Activated CD4-positive, CD25-positive, alpha-beta regulatory T cell treated with anti-CD3 and anti-CD28 coated beads, Interleukin-2, amount 50 U/mL, for 24 hours (primary cell): ENCODE measurements around the gene KIF1B.

Source experiments
- ATAC-seq, 2 donors: fragments of 150-1000 bp; cut with Tn5 transposase; one replicate each; pipeline ENCODE4 v1.10.0; 2021; ENCODE audit warnings: mild to moderate bottlenecking in 1 of 2, moderate library complexity in 1 of 2

The KIF1B gene, protein sequence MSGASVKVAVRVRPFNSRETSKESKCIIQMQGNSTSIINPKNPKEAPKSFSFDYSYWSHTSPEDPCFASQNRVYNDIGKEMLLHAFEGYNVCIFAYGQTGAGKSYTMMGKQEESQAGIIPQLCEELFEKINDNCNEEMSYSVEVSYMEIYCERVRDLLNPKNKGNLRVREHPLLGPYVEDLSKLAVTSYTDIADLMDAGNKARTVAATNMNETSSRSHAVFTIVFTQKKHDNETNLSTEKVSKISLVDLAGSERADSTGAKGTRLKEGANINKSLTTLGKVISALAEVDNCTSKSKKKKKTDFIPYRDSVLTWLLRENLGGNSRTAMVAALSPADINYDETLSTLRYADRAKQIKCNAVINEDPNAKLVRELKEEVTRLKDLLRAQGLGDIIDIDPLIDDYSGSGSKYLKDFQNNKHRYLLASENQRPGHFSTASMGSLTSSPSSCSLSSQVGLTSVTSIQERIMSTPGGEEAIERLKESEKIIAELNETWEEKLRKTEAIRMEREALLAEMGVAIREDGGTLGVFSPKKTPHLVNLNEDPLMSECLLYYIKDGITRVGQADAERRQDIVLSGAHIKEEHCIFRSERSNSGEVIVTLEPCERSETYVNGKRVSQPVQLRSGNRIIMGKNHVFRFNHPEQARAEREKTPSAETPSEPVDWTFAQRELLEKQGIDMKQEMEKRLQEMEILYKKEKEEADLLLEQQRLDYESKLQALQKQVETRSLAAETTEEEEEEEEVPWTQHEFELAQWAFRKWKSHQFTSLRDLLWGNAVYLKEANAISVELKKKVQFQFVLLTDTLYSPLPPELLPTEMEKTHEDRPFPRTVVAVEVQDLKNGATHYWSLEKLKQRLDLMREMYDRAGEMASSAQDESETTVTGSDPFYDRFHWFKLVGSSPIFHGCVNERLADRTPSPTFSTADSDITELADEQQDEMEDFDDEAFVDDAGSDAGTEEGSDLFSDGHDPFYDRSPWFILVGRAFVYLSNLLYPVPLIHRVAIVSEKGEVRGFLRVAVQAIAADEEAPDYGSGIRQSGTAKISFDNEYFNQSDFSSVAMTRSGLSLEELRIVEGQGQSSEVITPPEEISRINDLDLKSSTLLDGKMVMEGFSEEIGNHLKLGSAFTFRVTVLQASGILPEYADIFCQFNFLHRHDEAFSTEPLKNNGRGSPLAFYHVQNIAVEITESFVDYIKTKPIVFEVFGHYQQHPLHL (N-terminal part only)

GRCh38 chr1:10209905-10210810, at the start of gene KIF1B:
TSS of gene KIF1B (plus strand) at chr1:10210570. CDS start at chr1:10232329, 21,759 bp downstream.
- peak; percentile 99 for ATAC-seq

DNA sequence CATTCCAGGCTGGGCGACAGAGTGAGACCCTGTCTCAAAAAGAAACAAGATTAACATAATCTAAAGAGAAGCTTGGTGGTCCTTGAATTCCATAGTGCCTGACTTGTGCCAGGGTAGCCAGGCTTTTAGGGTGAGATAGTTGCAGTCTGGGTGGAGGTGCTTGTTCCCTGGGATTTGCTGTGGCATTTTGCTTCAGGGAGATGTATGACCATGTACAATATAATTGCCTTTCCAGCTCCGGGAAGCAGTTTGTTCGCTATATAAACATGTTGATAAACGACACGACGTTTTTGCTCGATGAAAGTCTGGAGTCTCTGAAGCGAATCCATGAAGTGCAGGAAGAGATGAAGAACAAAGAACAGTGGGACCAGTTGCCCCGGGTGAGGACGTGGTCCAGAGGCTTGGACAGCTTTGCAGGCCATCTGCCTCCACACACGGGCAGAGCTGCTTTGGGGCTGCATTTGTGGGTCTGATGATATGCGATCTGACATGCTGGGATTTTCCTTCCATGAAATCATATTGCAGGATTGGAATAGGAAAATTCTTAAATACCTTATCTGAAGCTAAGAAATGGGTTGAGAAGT, 49.4 kb upstream of the KIF1B start:
- ATAC-seq: no peak

- ATAC-seq: no peak
Observed at GRCh38 chr1:10161541-10162290, 48.7 kb upstream of the KIF1B start.

DNA sequence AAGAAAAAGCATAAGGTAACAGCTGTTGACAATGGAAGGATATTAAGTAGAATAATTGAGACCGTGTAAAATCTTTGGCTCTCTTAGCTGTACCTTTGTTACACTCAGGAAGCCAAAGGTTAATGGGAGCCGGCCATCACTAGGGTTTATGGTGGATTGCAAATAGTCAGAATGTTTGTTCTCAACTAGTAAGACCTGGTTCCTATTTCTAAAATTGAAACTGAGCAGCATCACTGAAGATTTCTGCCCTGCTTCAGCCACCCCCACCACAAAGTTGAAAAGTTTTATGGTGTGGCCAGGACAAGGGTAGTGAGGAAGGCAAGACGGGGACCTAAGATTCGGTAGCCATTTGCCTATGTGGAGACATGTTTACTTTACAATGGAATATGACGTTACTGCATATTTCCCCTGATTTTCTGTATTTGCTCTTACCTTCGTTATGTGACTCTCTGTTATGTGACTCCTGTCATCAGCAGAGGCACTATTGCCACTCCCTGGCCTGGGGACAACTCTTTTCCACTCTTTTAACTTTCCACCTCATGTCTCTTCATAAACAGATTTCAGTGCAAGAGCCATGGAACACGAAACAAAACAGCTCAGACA, 41.4 kb upstream of the KIF1B start:
- ATAC-seq: no peak

DNA sequence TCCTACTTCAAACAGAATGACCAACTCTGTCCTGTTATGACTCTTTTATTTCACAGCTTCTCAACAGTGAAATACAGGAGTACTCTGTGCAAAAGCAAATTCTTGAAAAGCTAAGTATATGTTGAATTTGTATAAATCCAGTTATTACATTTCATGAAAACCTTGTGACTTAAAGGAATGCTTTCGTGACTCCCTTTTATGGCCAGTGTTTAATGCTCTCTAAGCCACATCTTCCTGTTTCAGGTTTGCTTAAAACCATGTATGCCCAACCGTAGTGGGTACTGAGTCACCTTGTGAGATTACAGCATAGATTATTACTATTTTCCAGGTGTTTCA, 40.2 kb upstream of the KIF1B start:
- ATAC-seq: peak; percentile 93

DNA sequence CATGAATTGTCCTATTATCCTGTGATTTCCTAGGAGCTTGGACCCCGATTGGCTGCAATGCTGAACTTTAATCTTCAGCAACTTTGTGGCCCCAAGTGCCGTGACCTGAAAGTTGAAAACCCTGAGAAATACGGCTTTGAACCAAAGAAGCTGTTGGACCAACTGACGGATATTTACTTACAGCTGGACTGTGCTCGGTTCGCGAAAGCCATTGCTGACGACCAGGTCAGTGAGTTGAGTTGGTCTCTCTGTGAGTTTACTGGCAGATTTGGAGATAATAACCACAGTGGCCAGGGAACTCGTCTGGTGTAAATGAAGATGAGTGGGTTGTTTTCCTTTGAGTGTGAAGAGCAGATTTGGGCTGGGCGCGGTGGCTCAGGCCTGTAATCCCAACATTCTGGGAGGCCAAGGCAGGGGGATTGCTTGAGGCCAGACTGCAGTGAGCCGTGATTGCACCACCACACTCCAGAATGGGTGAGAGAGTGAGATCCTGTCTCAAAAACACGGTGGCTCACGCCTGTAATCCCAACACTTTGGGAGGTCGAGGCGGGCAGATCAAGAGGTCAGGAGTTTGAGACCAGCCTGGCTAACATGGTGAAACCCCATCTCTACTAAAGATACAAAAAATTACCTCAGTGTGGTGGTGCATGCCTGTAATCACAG, 39.1 kb upstream of the KIF1B start:
- no peak for ATAC-seq

- no peak for ATAC-seq
Observed at GRCh38 chr1:10171995-10172669, 38.2 kb upstream of the KIF1B start.

GRCh38 chr1:10173582-10173981, 36.8 kb upstream of the KIF1B start:
- ATAC-seq: no peak

DNA sequence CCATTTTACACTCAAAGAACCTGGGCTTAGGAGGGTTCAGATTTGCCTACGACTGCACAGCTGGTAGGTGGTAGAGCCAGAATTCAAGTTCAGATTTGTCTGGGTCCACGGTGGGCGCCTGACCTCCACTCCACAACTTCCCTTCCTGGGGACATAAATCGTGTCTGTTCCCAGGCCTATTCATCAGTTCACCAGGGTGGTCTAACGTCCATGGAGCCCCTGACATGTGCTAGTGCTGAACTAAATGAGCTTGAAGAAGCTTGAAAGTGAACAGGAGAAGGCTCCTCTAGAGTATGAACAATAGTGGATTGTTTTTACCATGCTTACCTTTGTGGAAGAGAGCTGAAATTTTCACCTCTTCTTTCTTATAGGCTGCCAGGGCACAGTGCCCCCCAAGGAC, 32.5 kb upstream of the KIF1B start:
- no peak for ATAC-seq

DNA sequence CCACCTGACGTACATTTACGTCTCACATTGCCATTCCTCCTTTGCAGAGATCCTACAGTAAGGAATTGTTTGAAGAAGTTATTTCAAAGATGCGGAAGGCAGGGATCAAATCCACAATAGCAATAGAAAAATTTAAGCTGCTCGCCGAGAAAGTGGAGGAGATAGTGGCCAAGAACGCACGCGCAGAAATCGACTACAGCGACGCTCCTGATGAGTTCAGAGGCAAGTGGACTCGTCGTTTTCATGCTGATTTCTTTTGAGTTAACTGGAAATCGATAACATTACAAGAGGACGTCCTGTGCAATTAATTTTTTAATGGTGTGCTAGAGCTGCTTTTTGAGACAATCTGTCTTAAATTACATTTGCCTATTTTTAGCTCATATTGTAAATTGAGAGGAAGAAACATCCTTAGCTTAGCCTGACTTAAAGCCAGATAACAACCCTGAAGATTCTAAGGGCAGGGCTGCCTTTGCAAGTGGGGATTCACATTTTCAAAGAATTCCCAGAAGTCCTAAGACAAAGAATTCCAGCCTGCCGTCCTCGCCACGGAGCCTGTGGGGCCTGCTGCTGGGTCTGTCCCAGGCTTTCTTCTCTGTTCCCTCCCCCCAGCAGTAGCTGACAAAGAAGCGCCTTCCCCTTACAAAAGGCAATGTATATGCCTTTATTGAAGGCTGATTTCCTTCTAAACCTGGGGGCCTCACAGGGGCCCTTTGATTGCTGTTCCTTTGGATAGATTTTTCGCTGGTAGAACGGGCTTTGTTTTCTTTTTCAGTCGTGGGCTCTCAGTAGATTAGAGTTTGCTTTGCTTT, 31.6 kb upstream of the KIF1B start:
- no peak for ATAC-seq

DNA sequence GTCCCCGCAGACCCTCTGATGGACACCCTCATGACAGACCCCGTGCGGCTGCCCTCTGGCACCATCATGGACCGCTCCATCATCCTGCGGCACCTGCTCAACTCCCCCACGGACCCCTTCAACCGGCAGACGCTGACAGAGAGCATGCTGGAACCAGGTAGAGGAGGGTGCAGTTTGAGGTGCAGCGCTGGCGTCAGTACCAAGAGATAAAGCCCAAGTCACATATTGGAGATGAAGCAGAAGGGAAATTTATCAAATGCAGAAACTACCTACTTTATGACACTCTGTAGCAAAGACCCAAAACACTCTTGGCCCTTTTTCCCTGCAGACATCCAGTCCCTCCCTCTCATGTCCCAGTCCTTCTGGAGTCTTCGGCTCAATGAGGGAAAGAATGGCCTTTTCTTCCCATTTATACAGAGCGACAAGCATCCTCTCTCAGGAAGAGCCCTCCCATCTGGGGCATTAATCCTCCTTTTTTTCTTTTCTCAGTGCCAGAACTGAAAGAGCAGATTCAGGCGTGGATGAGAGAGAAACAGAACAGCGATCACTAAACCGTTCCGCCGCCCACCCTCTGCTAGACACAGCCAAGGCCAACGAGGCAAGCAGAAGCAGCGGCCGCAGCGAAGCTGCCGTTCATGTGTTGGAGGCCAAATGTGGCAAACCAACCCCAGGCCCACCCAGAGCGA, 30.8 kb upstream of the KIF1B start:
- no peak for ATAC-seq

DNA sequence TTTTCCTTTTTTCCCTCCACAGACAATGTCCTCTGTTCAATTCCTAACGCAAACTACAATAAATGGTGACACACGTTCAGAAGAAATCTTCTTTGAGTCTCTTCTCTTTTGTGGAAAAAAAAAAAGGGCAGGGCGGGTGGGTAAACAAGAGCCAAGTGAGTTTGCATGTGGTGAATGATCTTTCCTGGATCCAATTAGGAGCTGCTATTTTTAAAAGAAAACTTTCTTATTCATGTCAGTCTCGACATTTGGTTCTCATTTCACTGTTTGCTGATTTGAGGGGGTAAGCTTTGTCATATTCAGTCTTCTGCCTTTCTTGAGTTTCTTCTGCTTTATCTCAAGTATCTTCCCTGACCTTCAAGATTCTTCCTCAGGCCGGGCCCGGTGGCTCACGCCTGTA, 29.2 kb upstream of the KIF1B start:
- ATAC-seq: no peak

- ATAC-seq: no peak
Observed at GRCh38 chr1:10185759-10186158, 24.6 kb upstream of the KIF1B start.

DNA sequence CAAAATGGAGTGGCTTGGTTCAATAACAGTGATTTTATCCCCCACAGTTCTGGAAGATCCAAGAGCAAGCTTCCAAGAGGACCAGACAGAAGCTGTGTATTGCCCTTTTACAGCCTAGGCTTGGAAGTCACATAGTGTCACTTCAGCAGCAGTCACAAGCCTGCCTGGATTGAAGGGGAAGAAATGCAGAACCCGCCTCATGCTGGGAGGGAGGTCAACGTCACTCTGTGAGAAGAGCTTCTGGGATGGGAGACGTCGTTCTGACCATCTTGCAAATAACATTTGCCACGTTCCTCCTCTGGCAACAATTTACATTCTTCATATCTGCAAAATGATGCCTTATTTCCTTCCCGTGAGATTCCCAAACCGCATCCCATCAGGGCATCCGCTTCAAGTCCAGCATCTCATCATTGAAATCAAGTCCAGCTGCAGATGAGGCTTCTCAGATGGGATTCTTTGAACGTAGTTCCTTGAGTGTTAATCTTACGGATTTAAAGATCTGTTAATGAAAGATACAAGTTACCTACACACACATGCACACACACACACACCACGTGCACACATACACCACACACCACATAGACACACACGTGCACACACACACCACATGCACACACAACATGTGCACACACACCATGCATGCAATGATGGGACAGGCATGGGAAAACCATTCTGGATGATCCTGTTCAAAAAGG, 23.9 kb upstream of the KIF1B start:
- no peak for ATAC-seq

DNA sequence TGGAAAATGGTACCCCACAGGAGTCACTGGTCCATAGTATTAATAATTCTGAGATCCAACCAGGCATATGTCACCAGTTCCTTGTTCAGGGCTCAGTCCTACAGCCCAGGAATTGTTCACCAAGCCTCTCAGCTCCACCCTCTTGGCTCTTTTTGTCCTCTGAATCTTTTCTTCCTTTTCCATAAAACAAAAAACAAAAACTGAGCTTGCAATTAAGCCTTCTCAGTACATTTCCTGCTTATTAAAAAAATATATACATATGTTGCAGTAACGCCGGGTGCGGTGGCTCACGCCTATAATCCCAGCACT, 23.4 kb upstream of the KIF1B start:
- ATAC-seq: no peak

DNA sequence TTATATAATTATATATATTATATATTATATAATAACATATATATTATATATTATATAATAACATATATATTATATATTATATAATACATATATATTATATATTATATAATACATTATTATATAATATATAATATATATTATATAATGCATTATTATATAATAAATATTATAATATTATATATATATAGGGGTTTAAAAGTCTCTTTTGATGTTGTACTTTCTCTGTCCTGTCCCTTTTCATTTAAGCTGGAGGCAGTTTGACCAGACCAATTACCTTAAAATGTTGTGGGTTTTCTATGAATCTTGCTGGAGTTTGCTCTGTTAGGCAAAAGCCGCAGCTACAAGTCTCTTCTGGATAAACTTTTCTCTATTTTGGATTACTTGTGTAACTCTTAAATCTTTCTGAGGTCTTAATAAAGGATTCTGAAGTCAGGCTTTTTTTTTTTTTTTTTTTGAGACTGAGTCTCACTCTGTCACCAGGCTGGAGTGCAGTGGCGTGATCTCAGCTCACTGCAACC, 22.2 kb upstream of the KIF1B start:
- ATAC-seq: no peak

DNA sequence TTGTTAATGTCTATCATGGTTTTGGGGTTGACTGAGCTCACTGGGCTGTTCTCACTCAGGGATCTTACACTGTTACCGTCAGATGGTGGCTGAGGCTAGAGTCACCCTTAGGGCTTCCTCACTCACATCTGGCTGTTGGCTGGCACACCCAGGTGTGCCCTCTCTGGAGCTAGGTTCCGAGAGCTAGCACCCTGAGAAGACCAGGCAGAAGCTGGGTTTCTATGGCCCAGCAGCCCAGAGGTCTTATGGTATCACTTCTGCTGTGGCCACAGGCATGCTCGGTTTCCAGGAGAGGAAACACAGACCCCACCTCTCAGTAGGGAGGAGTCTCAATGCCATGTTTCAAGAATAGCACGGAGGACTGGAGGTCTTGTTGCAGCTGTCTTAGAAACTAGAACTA, 20.7 kb upstream of the KIF1B start:
- ATAC-seq: no peak
